ENCODE measurements around the gene NSL1. TPM values are rescaled to one million over a fixed set of nuclear protein-coding genes. Genes with fewer than 3 reads are reported as not detected.
"Not testable (repeated sequence)": the region's sequence is repeated elsewhere in the genome, so short reads cannot be mapped to it uniquely, and the experiment has no call there.

Gene NSL1
- total RNA-seq, 1 experiment from 2014 or later: 19.4 TPM

GRCh38 chr1:212752252-212752933 is 39.2 kb downstream of the NSL1 start:
- no peak for DNase-seq (ENCODE audit: low spot score)

GRCh38 chr1:212749821-212750535 is 41.6 kb downstream of the NSL1 start:
- DNase-seq (ENCODE audit: low spot score): peak; percentile 79

GRCh38 chr1:212746546-212746945 is 45.0 kb downstream of the NSL1 start:
- no peak for DNase-seq (ENCODE audit: low spot score)

GRCh38 chr1:212745303-212745702 is 46.3 kb downstream of the NSL1 start:
- DNase-seq (ENCODE audit: low spot score): no peak

GRCh38 chr1:212743901-212744475 is 47.6 kb downstream of the NSL1 start:
- DNase-seq (ENCODE audit: low spot score): no peak

GRCh38 chr1:212738330-212738729 is 53.2 kb downstream of the NSL1 start:
- no peak for DNase-seq (ENCODE audit: low spot score)

- DNase-seq (ENCODE audit: low spot score): no peak
Observed at GRCh38 chr1:212737559-212737958, 54.0 kb downstream of the NSL1 start.

GRCh38 chr1:212733109-212733508 is 58.5 kb downstream of the NSL1 start:
- DNase-seq (ENCODE audit: low spot score): no peak

- DNase-seq (ENCODE audit: low spot score): no peak
Observed at GRCh38 chr1:212731630-212732029, 59.9 kb downstream of the NSL1 start.

- peak; percentile 20 for DNase-seq (ENCODE audit: low spot score)
Observed at GRCh38 chr1:212728606-212729005, 63.0 kb downstream of the NSL1 start.

- DNase-seq (ENCODE audit: low spot score): no peak
Observed at GRCh38 chr1:212727386-212728181, 64.0 kb downstream of the NSL1 start.

GRCh38 chr1:212724679-212725078 is 66.9 kb downstream of the NSL1 start:
- DNase-seq (ENCODE audit: low spot score): not testable (repeated sequence)

GRCh38 chr1:212722270-212722957 is 69.2 kb downstream of the NSL1 start:
- no peak for DNase-seq (ENCODE audit: low spot score)

GRCh38 chr1:212721388-212722247 is 70.0 kb downstream of the NSL1 start:
- DNase-seq (ENCODE audit: low spot score): peak; percentile 84

GRCh38 chr1:212719633-212720032 is 71.9 kb downstream of the NSL1 start:
- no peak for DNase-seq (ENCODE audit: low spot score)

GRCh38 chr1:212718499-212718898 is 73.1 kb downstream of the NSL1 start:
- DNase-seq (ENCODE audit: low spot score): peak; percentile 42

GRCh38 chr1:212716161-212716560 is 75.4 kb downstream of the NSL1 start:
- DNase-seq (ENCODE audit: low spot score): no peak

GRCh38 chr1:212713465-212714136 is 78.0 kb downstream of the NSL1 start:
- DNase-seq (ENCODE audit: low spot score): no peak

GRCh38 chr1:212712451-212713303 is 78.9 kb downstream of the NSL1 start:
- DNase-seq (ENCODE audit: low spot score): no peak
